Mononuclear cell (primary cell): ENCODE data around the gene C5. TPM values are rescaled to one million over a fixed set of nuclear protein-coding genes. Genes with fewer than 3 reads are reported as not detected.

Experiments used
- H3K27me3 ChIP-seq: 2 replicates; pipeline ENCODE4 v1.6.0; 2011; ENCODE audit warnings: low read length, control low read depth; ENCODE audit not compliant: insufficient read depth
- H3K4me1 ChIP-seq: 2 replicates; pipeline ENCODE4 v1.5.1; 2011; ENCODE audit warnings: mild to moderate bottlenecking, low read length, control low read depth; ENCODE audit not compliant: insufficient read depth
- H3K4me3 ChIP-seq: 2 replicates; pipeline ENCODE4 v1.5.1; 2011; ENCODE audit warnings: mild to moderate bottlenecking, low read length, moderate library complexity
- H3K9me3 ChIP-seq: 2 replicates; pipeline ENCODE4 v1.5.1; 2011; ENCODE audit warnings: low read depth, mild to moderate bottlenecking, control low read depth, low read length
- total RNA-seq: library from RNA; depleted of rRNA; stranded (reverse); fragments of >200 nt; gene quantifications from one replicate; pipeline ENCODE4 v1.2.3, GENCODE V29; 2012

The C5 gene
- total RNA-seq, 1 donor = 1.8 TPM

- H3K4me1 ChIP-seq = peaks cover 21% of the 10 kb centered on the region
- H3K9me3 ChIP-seq = no peaks in the 10 kb centered on the region
- no peak overlapping the region for H3K4me3 ChIP-seq
- no peaks in the 10 kb centered on the region for H3K27me3 ChIP-seq
Measured at GRCh38 chr9:120947222-120947621, 102.9 kb downstream of the C5 start.

DNA sequence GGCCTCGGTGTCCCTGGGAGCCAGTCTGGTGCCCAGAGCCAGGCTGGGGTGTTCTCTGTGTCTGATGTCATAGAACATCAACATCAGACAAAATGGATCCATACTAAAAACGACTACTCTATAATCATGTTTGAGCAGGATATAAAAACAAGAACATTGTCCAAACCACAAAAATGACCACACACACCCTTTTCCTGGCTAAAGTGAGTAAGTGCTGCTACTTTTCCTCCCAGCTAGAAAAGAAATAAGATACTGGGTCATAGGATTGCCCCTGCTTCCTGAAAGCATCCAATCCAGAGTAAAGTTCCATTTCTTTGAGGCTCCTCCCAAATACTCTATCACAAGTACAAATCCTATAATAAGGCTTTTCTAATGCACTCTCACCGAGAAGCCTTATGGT lies 103.8 kb downstream of the C5 start:
- H3K27me3 ChIP-seq = no peaks in the 10 kb centered on the region
- H3K4me1 ChIP-seq = peaks cover 21% of the 10 kb centered on the region
- H3K4me3 ChIP-seq = no peak overlapping the region
- no peaks in the 10 kb centered on the region for H3K9me3 ChIP-seq

- H3K4me1 ChIP-seq = peaks cover 21% of the 10 kb centered on the region
- H3K27me3 ChIP-seq = no peaks in the 10 kb centered on the region
- H3K9me3 ChIP-seq = no peaks in the 10 kb centered on the region
- no peak overlapping the region for H3K4me3 ChIP-seq
Measured at GRCh38 chr9:120944948-120945347, 105.1 kb downstream of the C5 start.

DNA sequence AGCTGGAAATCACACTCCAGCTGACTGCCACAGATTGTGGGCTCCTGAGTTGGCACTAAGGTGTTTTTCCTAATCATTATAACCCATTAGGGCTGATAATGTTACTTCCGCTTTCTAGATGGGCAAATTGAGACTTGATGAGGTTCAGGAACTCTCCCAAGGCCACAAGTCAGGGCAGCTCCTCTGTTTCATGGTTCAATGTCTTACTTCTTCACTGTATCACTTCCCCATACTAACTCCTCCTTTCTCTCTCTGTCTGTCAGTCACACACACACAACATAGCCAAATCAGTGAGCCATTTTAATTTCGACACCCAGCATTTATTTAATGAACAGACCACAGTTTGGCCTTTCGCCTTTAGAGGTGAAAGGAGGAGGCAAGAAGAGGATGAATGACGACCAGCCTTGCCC lies 105.6 kb downstream of the C5 start:
- no peaks in the 10 kb centered on the region for H3K27me3 ChIP-seq
- H3K9me3 ChIP-seq = no peaks in the 10 kb centered on the region
- no peak overlapping the region for H3K4me3 ChIP-seq
- peaks cover 21% of the 10 kb centered on the region for H3K4me1 ChIP-seq

DNA sequence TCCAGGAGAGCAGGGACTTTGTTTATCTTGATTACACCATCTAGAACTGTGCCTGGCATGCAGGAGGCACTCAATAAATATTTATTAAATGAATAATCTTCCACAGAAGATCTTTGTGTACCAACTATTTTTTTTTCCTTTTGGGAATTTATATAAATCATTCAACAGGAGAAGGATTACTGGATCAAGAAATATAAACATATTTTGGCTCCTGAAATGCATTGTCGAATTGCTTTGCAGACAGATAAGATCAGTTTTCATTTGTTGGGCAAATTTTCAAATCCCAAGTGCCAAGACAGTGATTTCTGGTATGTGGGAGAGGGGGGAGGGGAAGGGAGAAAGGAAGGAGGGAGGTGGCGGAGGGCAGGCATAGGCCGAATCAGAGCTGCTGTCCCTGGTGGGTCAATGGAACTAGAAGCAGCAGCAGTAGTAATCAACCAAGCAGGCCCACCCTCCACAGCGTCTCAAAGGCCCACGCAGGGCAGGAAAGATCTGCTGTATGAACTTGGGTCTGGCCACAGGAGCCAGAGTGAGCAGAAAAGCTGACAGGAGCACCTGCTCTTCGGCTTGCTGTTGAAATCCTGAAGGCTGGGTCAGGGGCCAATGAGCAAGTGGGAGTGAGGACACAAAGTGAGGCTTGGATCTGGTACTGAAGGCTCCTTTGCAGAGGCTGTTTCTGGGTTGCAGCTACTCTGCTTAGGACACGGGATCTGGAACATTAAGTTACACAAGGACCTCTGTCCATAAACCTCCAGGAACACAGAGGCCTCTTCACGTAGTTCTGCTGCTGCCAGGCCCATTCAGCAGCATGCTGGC lies 107.7 kb downstream of the C5 start:
- Histone ChIP-seq H3K27me3 (no peaks in the 10 kb centered on the region), H3K9me3 (no peaks in the 10 kb centered on the region), H3K4me1 (peaks cover 21% of the 10 kb centered on the region), H3K4me3 (no peak overlapping the region)

DNA sequence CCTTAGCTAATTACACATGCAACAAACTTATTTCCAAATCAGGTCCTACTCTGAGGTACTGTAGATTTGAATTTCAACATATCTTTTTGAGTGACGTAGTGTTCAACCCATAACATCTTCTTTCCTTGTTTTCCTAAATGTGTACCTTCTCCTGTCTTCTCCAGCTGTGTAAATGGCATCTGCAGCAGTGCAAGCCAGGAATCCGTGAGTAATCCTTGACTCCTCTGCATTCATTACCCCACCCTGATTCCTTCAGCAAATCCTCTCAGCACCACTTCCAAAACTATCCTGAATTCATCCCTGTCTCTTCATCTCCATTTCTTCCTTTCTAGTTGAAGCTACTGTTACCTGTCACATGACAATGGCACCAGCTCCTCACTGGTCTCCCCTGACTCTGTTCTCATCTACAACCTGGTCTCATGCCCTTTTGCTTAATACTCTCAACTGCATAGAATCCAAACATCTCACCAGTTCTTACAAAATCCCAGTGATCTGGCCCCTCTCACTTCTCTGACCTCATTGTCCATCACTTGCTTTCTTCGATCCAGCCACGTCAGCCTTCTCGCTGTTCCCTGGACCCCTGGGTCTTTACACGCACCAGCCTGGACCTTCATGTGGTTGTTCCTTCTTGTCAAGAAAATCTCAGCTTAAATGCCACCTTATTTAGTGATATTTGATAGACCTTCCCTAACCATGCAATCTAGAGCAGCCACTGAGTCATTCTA lies 108.9 kb downstream of the C5 start:
- H3K27me3 ChIP-seq = no peaks in the 10 kb centered on the region
- H3K4me3 ChIP-seq = no peak overlapping the region
- peaks cover 29% of the 10 kb centered on the region for H3K4me1 ChIP-seq
- no peaks in the 10 kb centered on the region for H3K9me3 ChIP-seq

DNA sequence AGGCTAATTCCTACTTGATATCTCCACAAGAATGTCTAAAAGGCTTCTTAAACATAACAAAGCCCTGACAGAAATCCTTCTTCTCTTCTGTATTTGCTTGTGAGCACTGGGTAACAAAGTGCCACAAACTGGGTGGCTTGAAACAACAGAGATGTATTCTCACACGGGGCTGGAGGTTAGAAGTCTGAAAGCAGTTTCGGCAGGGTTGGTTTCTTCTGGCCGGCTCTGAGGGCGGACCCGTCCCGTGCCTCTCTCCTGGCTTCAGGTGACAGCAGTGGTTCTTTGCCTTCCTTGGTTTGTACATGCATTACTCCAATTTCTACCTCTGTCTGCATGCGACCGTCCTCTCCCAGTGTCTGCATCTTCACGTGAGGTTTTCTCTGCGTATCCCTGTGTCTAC lies 109.5 kb downstream of the C5 start:
- Histone ChIP-seq H3K9me3 (no peaks in the 10 kb centered on the region), H3K4me1 (peaks cover 29% of the 10 kb centered on the region), H3K27me3 (no peaks in the 10 kb centered on the region), H3K4me3 (no peak overlapping the region)

- Histone ChIP-seq H3K4me3 (no peak overlapping the region), H3K27me3 (no peaks in the 10 kb centered on the region), H3K9me3 (no peaks in the 10 kb centered on the region), H3K4me1 (peaks cover 38% of the 10 kb centered on the region)
Measured at GRCh38 chr9:120938851-120939250, 111.2 kb downstream of the C5 start.

DNA sequence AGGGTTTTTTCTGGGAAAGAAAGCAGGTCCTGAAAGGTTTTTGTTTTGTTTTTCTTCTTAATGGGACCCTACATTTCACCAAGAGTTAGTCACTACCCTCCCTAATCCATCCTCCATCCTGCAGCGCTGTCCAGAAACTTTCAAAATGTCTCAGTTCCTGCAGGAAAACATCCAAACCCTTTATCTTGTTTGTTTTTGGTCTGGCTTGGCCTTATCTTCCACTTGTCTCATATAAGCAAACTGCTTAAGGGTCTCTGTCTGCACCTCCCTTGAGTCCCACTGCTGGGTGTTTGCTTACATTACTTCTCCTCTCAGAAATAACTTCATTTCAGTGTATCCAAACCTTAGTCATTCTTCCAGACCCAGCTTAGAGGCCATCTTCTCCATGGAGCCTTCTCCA lies 112.5 kb downstream of the C5 start:
- Histone ChIP-seq H3K9me3 (no peaks in the 10 kb centered on the region), H3K27me3 (no peaks in the 10 kb centered on the region), H3K4me3 (no peak overlapping the region), H3K4me1 (peaks cover 44% of the 10 kb centered on the region)

- Histone ChIP-seq H3K4me3 (no peak overlapping the region), H3K27me3 (no peaks in the 10 kb centered on the region), H3K9me3 (no peaks in the 10 kb centered on the region), H3K4me1 (peaks cover 49% of the 10 kb centered on the region)
Measured at GRCh38 chr9:120937127-120937526, 112.9 kb downstream of the C5 start.

DNA sequence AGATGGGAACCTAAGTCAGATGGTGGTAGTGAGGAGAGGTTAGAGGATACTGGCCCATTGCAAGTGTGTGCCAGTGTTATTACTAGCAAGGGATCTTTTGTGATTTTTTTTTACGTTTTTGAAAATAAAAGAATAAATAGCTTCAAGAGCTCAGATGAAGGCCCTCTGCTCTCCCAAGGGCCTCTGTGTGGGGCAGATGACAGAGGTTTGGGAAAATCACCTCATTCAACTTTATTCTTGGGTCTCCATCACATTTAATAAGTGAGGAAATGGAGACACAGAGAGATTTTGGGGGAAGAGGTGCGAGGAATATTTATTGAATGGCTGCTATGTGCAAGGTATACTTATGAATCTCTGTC lies 113.3 kb downstream of the C5 start:
- no peak overlapping the region for H3K4me3 ChIP-seq
- H3K27me3 ChIP-seq = no peaks in the 10 kb centered on the region
- peaks cover 53% of the 10 kb centered on the region for H3K4me1 ChIP-seq
- H3K9me3 ChIP-seq = no peaks in the 10 kb centered on the region

DNA sequence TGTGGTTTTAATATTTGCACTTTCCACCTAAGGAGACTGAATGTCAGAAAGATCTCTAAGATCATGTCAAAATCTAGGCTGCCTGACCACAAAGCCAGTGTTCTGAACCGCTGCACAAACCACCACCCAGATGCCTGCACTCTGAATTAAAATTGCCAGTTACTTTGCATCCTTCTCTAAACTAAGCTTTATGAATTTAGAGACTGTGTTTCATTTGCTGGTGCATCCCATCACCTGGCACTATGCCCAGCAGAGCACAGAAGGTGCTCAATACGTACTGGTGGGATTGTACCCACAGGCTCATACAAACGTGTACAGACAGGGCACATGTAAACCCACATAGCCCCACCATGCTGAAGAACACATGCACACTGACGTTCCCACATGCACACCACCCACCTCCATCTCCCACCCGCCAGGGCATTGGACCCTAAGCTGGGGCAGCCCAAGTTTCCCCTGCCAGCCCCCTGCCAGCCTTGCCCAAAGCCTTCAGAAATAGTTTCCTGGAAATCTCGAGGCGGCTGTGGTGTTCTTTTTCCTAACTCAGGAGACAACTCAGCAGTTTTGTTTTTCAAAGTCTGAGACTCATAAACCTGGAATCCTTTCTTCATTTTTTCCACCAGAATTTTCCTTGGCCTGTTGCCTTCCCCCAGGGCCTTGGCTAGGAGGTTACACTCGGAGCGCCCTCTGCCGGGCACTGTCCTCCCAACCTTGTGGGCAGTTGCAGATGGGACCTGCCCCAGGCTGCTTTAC lies 113.9 kb downstream of the C5 start:
- H3K9me3 ChIP-seq = no peaks in the 10 kb centered on the region
- H3K27me3 ChIP-seq = no peaks in the 10 kb centered on the region
- H3K4me3 ChIP-seq = no peak overlapping the region
- peaks cover 58% of the 10 kb centered on the region for H3K4me1 ChIP-seq

- Histone ChIP-seq H3K4me1 (peaks cover 66% of the 10 kb centered on the region), H3K27me3 (no peaks in the 10 kb centered on the region), H3K9me3 (no peaks in the 10 kb centered on the region), H3K4me3 (no peak overlapping the region)
Measured at GRCh38 chr9:120935383-120935857, 114.7 kb downstream of the C5 start.

GRCh38 chr9:120934281-120934680 lies 115.8 kb downstream of the C5 start:
- no peaks in the 10 kb centered on the region for H3K27me3 ChIP-seq
- H3K9me3 ChIP-seq = no peaks in the 10 kb centered on the region
- peaks cover 77% of the 10 kb centered on the region for H3K4me1 ChIP-seq
- H3K4me3 ChIP-seq = no peak overlapping the region
